HEK293 (cell line): ENCODE measurements around the gene CSAG3.
"Not testable (repeated sequence)": the region's sequence is repeated elsewhere in the genome, so short reads cannot be mapped to it uniquely, and the experiment has no call there.

Experiments
- KLF16 ChIP-seq: fragments of 450-650 bp; formaldehyde crosslinking; IDR thresholded peaks from 2 replicates; pipeline ENCODE4 v1.5.1; 2017; ENCODE audit warnings: missing biosample characterization, missing genetic modification characterization
- MYNN ChIP-seq: fragments of 450-650 bp; formaldehyde crosslinking; IDR thresholded peaks from 2 replicates; pipeline ENCODE4 v1.5.1; 2016; ENCODE audit warnings: missing biosample characterization, missing genetic modification characterization, borderline replicate concordance
- ZNF37A ChIP-seq: fragments of 450-650 bp; IDR thresholded peaks from 2 replicates; pipeline ENCODE4 v1.5.1; 2018; ENCODE audit warnings: missing biosample characterization, missing genetic modification characterization
- ZNF792 ChIP-seq: fragments of 450-650 bp; formaldehyde crosslinking; IDR thresholded peaks from 2 replicates; pipeline ENCODE4 v1.5.1; 2016; ENCODE audit warnings: missing biosample characterization, missing genetic modification characterization
- TF ChIP-seq, protein P1 (sequence below): fragments of 450-650 bp; formaldehyde crosslinking; IDR thresholded peaks from 2 replicates; pipeline ENCODE4 v1.5.1; 2016; ENCODE audit warnings: missing biosample characterization, missing genetic modification characterization
- TF ChIP-seq, protein P2 (sequence below): fragments of 450-650 bp; formaldehyde crosslinking; conservative IDR thresholded peaks from 2 replicates; pipeline ENCODE4 v1.5.1; 2016; ENCODE audit warnings: low read depth, missing biosample characterization, missing genetic modification characterization

DNA sequence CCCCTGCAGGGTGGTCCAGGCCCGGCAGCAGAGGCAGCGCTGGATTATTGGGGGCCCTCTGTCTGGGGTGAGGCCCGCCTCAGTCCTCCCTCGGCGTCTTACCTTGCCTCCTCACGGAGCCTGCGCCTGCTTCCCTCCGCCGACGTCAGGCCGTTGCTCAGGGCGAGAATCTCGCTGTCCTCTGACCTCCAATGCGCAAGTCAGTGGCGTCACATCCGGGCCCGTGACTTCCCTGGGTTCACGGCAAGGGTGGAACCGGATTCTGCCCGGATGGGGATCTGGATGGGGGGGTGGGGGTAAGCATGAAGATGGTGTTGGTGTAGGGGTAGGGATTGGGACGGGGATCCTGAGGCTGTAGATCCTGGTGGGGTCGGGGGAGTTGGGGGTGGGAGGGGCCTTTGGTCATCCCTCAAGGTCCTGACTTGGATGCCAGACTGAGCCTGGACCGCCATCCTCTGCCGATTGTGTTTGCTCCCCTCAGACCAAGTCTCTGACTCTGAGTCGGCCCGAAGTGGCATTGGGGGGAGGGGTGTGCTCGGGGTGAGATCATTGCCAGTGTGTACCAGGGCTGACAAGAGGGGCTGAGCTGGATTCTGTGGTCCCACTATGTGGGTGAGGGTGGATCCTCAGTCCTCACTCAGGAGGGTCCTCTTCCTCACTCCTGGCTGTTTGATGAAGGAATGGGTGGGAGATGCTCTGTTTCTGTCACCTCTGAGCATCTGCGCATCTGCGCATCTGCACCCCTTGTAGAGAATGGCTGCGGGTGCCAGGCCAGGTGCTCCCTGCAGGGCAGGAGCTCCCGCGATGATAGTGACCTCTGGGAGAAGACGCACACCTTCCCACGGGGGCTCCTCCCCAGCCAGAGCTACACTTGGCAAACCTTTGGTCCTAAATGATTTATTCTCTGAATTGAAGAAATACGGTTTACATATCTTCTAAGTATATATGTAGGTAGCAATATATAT lies 5.0 kb upstream of the CSAG3 start, which contains the start of gene MAGEA2:
- not testable (repeated sequence) for TF ChIP-seq MYNN, ZNF37A, KLF16, ZNF792 (tag by site-specific recombination)
- TF ChIP-seq, protein P1, sequence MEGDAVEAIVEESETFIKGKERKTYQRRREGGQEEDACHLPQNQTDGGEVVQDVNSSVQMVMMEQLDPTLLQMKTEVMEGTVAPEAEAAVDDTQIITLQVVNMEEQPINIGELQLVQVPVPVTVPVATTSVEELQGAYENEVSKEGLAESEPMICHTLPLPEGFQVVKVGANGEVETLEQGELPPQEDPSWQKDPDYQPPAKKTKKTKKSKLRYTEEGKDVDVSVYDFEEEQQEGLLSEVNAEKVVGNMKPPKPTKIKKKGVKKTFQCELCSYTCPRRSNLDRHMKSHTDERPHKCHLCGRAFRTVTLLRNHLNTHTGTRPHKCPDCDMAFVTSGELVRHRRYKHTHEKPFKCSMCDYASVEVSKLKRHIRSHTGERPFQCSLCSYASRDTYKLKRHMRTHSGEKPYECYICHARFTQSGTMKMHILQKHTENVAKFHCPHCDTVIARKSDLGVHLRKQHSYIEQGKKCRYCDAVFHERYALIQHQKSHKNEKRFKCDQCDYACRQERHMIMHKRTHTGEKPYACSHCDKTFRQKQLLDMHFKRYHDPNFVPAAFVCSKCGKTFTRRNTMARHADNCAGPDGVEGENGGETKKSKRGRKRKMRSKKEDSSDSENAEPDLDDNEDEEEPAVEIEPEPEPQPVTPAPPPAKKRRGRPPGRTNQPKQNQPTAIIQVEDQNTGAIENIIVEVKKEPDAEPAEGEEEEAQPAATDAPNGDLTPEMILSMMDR (tag by site-specific recombination): not testable (repeated sequence)
- TF ChIP-seq, protein P2, sequence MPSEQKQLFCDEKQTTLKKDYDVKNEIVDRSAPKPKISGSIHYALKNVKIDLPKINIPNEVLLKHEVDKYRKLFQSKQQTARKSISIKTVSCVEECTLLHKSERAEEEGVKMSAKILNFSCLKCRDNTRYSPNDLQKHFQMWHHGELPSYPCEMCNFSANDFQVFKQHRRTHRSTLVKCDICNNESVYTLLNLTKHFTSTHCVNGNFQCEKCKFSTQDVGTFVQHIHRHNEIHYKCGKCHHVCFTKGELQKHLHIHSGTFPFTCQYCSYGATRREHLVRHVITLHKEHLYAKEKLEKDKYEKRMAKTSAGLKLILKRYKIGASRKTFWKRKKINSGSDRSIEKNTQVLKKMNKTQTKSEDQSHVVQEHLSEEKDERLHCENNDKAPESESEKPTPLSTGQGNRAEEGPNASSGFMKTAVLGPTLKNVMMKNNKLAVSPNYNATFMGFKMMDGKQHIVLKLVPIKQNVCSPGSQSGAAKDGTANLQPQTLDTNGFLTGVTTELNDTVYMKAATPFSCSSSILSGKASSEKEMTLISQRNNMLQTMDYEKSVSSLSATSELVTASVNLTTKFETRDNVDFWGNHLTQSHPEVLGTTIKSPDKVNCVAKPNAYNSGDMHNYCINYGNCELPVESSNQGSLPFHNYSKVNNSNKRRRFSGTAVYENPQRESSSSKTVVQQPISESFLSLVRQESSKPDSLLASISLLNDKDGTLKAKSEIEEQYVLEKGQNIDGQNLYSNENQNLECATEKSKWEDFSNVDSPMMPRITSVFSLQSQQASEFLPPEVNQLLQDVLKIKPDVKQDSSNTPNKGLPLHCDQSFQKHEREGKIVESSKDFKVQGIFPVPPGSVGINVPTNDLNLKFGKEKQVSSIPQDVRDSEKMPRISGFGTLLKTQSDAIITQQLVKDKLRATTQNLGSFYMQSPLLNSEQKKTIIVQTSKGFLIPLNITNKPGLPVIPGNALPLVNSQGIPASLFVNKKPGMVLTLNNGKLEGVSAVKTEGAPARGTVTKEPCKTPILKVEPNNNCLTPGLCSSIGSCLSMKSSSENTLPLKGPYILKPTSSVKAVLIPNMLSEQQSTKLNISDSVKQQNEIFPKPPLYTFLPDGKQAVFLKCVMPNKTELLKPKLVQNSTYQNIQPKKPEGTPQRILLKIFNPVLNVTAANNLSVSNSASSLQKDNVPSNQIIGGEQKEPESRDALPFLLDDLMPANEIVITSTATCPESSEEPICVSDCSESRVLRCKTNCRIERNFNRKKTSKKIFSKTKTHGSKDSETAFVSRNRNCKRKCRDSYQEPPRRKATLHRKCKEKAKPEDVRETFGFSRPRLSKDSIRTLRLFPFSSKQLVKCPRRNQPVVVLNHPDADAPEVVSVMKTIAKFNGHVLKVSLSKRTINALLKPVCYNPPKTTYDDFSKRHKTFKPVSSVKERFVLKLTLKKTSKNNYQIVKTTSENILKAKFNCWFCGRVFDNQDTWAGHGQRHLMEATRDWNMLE (tag by site-specific recombination): not testable (repeated sequence)
